WTC11 (cell line): ENCODE data around the gene PYGB. TPM values are rescaled to one million over a fixed set of nuclear protein-coding genes. Genes with fewer than 3 reads are reported as not detected.
A peak's percentile ranks its signal among the peaks of the same experiment; 100 is the strongest.

Source experiments
- ATAC-seq: fragments of 200-7000 bp; cut with Tn5 transposase; 2 replicates; pipeline ENCODE4 v1.10.0; 2021; ENCODE audit warnings: mild to moderate bottlenecking, moderate library complexity
- CTCF ChIA-PET: fragments of 300-600 bp; sonication (Branson Sonifier 250); formaldehyde crosslinking; loops from one replicate; lab custom pipeline; 2021; ENCODE audit warnings: antibody characterized with exemption; lab: Charles Lee
- POLR2A ChIA-PET: fragments of 350-600 bp; sonication (Branson Sonifier 250); formaldehyde crosslinking; loops from one replicate; lab custom pipeline; 2021; ENCODE audit warnings: antibody characterized with exemption; lab: Charles Lee
- DNase-seq: peaks from one replicate; pipeline ENCODE4 v3.0.0; 2021; ENCODE audit warnings: low spot score
- H3K27ac Mint-ChIP-seq: 2 replicates; pipeline ENCODE4 v1.8.0; 2021; ENCODE audit warnings: mixed read lengths
- H3K27me3 Mint-ChIP-seq: 2 replicates; pipeline ENCODE4 v1.8.0; 2021; ENCODE audit warnings: low read depth, mild to moderate bottlenecking, moderate library complexity, mixed read lengths
- H3K36me3 Mint-ChIP-seq: 2 replicates; pipeline ENCODE4 v1.8.0; 2021; ENCODE audit warnings: mixed read lengths
- H3K4me1 Mint-ChIP-seq: 2 replicates; pipeline ENCODE4 v1.8.0; 2022; ENCODE audit warnings: mixed read lengths
- H3K4me3 Mint-ChIP-seq: 2 replicates; pipeline ENCODE4 v1.8.0; 2021; ENCODE audit warnings: mild to moderate bottlenecking, moderate library complexity, mixed read lengths
- H3K9me3 Mint-ChIP-seq: 2 replicates; pipeline ENCODE4 v1.8.0; 2021; ENCODE audit warnings: mixed read lengths
- SOX15 ChIP-seq: fragments of 250-450 bp; sonication (Bioruptor Pico); IDR thresholded peaks from 2 replicates; pipeline ENCODE4 v1.9.0; 2021; ENCODE audit warnings: mild to moderate bottlenecking
- ZNF317 ChIP-seq: sonication (generic); formaldehyde crosslinking; IDR thresholded peaks from 2 replicates; pipeline ENCODE4 v1.8.1; 2023; ENCODE audit warnings: low read depth, mild to moderate bottlenecking, moderate library complexity, missing genetic modification reagents, borderline replicate concordance
- ZNF416 ChIP-seq: fragments of 250-450 bp; sonication (Bioruptor Pico); IDR thresholded peaks from 2 replicates; pipeline ENCODE4 v1.9.0; 2021; ENCODE audit warnings: mild to moderate bottlenecking, inconsistent platforms
- total RNA-seq: library from RNA; stranded (reverse); gene quantifications from 3 replicates; pipeline ENCODE4 v1.2.3, GENCODE V29; 2021
- TF ChIP-seq, protein P1 (sequence below): sonication (generic); formaldehyde crosslinking; IDR thresholded peaks from 2 replicates; pipeline ENCODE4 v1.8.0; 2022; ENCODE audit warnings: mild to moderate bottlenecking, missing genetic modification reagents
- TF ChIP-seq, protein P2 (sequence below): fragments of 250-450 bp; sonication (Bioruptor Pico); IDR thresholded peaks from 2 replicates; pipeline ENCODE4 v1.8.0; 2021; ENCODE audit warnings: mild to moderate bottlenecking
- TF ChIP-seq, protein P3 (sequence below): sonication (generic); formaldehyde crosslinking; IDR thresholded peaks from 2 replicates; pipeline ENCODE4 v1.8.0; 2022; ENCODE audit warnings: mild to moderate bottlenecking, missing genetic modification reagents
- TF ChIP-seq, protein P4 (sequence below): sonication (generic); formaldehyde crosslinking; conservative IDR thresholded peaks from 2 replicates; pipeline ENCODE4 v1.8.1; 2023; ENCODE audit warnings: mild to moderate bottlenecking, low read depth, missing genetic modification reagents, moderate library complexity
- TF ChIP-seq, protein P5 (sequence below): sonication (generic); formaldehyde crosslinking; conservative IDR thresholded peaks from 2 replicates; pipeline ENCODE4 v1.8.1; 2022; ENCODE audit warnings: mild to moderate bottlenecking, missing genetic modification reagents
- TF ChIP-seq, protein P6 (sequence below): sonication (generic); formaldehyde crosslinking; IDR thresholded peaks from 2 replicates; pipeline ENCODE4 v1.8.1; 2023; ENCODE audit warnings: mild to moderate bottlenecking, missing genetic modification reagents, moderate library complexity
- TF ChIP-seq, protein P7 (sequence below): sonication (generic); formaldehyde crosslinking; IDR thresholded peaks from 2 replicates; pipeline ENCODE4 v1.8.1; 2023; ENCODE audit warnings: mild to moderate bottlenecking, missing genetic modification reagents

Gene PYGB
- total RNA-seq, 1 experiment from 2014 or later, result 48.5 TPM

DNA sequence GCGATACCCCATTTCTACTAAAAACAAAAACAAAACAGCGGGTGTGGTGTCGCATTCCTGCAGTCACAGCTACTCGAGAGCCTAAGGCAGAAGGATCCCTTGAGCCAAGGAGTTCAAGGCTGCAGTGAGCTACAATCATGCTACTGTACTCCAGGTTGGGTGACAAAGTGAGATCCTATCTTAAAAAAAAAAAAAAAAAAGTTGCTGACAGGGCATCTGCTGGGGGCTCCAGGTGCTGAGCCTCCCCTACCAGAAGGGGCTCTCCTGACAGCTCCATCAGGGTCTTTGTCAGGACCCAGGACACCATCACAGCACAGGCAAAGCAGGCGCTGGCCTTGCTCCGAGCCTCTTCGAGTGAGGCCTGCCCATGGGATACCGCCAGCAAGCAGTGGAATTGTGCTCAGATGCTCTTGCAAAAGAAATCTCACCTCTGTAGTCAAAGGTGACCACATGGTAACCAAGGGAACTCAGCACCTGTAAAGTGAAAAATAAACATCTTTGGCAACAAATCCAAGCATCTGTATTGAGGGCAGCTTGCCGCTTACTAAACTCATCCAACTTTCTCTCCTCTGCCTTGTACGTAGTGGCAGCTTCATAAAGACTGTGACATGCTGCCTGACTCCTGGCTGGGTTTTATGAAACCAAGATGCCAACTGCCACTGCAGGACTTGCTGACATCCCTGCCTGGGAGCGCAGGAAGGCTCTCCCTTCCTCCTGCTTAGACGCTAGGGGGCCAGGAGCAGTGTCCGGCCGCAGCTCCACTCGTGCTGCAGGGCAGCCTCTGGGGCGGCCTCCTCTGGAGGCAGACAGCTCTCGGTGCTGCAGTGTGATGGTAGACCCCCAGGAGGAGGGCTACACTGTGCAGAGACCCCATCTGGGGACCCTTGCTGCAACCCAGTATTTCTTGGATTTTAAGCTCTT, 66.9 kb downstream of the PYGB start (continued):
- TF ChIP-seq, protein P1, sequence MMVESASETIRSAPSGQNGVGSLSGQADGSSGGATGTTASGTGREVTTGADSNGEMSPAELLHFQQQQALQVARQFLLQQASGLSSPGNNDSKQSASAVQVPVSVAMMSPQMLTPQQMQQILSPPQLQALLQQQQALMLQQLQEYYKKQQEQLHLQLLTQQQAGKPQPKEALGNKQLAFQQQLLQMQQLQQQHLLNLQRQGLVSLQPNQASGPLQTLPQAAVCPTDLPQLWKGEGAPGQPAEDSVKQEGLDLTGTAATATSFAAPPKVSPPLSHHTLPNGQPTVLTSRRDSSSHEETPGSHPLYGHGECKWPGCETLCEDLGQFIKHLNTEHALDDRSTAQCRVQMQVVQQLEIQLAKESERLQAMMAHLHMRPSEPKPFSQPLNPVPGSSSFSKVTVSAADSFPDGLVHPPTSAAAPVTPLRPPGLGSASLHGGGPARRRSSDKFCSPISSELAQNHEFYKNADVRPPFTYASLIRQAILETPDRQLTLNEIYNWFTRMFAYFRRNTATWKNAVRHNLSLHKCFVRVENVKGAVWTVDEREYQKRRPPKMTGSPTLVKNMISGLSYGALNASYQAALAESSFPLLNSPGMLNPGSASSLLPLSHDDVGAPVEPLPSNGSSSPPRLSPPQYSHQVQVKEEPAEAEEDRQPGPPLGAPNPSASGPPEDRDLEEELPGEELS (CRISPR knock-in tag), result no peak

DNA sequence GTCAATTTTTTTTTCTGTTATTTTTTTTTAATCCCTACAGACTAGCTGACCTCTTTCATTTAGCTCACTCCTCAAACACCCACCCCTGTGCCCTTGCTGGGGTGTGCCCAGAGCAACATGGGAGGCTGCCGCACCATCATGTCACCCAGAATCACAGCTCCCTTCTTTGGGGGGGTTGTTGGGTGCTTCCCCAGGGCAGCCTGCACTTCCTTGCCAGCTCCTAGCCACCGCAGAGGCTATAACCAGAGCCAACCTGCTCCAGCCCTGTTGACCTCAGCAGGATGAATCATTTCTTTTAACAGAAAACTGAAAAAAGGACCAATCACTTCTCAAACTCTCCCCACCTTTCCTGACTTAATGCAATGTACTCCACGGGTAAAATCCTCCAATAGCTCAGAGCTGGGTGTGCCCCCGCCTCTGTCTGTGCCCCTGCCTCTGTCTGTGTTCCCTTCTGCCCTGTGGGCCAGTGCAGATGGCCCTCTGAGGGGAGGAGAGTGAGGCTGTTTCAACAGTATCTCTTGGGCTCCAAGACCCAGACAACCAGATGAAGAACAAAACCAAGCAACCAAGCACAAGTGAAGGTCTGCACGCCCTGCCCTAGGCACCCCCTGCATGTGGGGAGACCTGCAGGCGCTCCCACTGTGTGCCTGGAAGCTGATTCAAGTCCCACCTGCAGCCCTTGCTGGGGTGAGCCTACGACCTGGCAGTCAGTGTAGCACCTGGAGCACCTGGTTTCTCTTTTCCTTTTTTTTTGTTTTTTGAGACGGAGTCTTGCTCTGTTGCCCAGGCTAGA, 67.7 kb downstream of the PYGB start:
- Mint-ChIP-seq H3K36me3 (peaks cover 41% of the 10 kb centered on the region), H3K4me3 (no peak overlapping the region), H3K27ac (peak overlapping the region; percentile 84; the same call in 1 of the 2 replicates), H3K9me3 (peaks cover 3% of the 10 kb centered on the region; the same call in 1 of the 2 replicates), H3K27me3 (no peaks in the 10 kb centered on the region), H3K4me1 (peaks cover 6% of the 10 kb centered on the region)
- peak; percentile 6 for DNase-seq
- no peak for ATAC-seq
- TF ChIP-seq ZNF317 (CRISPR knock-in tag) (no peak), ZNF416 (CRISPR knock-in tag) (no peak), SOX15 (no peak)
- TF ChIP-seq, protein P2, sequence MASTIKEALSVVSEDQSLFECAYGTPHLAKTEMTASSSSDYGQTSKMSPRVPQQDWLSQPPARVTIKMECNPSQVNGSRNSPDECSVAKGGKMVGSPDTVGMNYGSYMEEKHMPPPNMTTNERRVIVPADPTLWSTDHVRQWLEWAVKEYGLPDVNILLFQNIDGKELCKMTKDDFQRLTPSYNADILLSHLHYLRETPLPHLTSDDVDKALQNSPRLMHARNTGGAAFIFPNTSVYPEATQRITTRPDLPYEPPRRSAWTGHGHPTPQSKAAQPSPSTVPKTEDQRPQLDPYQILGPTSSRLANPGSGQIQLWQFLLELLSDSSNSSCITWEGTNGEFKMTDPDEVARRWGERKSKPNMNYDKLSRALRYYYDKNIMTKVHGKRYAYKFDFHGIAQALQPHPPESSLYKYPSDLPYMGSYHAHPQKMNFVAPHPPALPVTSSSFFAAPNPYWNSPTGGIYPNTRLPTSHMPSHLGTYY, result no peak
- TF ChIP-seq, protein P3, sequence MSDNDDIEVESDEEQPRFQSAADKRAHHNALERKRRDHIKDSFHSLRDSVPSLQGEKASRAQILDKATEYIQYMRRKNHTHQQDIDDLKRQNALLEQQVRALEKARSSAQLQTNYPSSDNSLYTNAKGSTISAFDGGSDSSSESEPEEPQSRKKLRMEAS (CRISPR knock-in tag), result no peak
- TF ChIP-seq, protein P4, sequence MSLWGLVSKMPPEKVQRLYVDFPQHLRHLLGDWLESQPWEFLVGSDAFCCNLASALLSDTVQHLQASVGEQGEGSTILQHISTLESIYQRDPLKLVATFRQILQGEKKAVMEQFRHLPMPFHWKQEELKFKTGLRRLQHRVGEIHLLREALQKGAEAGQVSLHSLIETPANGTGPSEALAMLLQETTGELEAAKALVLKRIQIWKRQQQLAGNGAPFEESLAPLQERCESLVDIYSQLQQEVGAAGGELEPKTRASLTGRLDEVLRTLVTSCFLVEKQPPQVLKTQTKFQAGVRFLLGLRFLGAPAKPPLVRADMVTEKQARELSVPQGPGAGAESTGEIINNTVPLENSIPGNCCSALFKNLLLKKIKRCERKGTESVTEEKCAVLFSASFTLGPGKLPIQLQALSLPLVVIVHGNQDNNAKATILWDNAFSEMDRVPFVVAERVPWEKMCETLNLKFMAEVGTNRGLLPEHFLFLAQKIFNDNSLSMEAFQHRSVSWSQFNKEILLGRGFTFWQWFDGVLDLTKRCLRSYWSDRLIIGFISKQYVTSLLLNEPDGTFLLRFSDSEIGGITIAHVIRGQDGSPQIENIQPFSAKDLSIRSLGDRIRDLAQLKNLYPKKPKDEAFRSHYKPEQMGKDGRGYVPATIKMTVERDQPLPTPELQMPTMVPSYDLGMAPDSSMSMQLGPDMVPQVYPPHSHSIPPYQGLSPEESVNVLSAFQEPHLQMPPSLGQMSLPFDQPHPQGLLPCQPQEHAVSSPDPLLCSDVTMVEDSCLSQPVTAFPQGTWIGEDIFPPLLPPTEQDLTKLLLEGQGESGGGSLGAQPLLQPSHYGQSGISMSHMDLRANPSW (CRISPR knock-in tag), result no peak
- TF ChIP-seq, protein P5, sequence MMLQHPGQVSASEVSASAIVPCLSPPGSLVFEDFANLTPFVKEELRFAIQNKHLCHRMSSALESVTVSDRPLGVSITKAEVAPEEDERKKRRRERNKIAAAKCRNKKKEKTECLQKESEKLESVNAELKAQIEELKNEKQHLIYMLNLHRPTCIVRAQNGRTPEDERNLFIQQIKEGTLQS (CRISPR knock-in tag), result no peak
- TF ChIP-seq, protein P6, sequence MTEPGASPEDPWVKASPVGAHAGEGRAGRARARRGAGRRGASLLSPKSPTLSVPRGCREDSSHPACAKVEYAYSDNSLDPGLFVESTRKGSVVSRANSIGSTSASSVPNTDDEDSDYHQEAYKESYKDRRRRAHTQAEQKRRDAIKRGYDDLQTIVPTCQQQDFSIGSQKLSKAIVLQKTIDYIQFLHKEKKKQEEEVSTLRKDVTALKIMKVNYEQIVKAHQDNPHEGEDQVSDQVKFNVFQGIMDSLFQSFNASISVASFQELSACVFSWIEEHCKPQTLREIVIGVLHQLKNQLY (CRISPR knock-in tag), result no peak
- TF ChIP-seq, protein P7, sequence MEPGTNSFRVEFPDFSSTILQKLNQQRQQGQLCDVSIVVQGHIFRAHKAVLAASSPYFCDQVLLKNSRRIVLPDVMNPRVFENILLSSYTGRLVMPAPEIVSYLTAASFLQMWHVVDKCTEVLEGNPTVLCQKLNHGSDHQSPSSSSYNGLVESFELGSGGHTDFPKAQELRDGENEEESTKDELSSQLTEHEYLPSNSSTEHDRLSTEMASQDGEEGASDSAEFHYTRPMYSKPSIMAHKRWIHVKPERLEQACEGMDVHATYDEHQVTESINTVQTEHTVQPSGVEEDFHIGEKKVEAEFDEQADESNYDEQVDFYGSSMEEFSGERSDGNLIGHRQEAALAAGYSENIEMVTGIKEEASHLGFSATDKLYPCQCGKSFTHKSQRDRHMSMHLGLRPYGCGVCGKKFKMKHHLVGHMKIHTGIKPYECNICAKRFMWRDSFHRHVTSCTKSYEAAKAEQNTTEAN (CRISPR knock-in tag), result no peak
- ChIA-PET POLR2A (interaction anchor here (0.5 to 0.7 kb wide), 2 partner anchors 77 to 92 kb away, joined by 3 read pairs; partner anchors contain the start of gene GINS1), CTCF (interaction anchor here (0.6 to 2.4 kb wide), 13 partner anchors 9 to 92 kb away, joined by 3 to 14 read pairs (median 4); partner anchors contain the start of genes ABHD12 and GINS1)
